IMR-90 (cell line): ENCODE data around the gene FAM149B1. TPM values are rescaled to one million over a fixed set of nuclear protein-coding genes. Genes with fewer than 3 reads are reported as not detected.

ENCODE experiments used
- ATAC-seq: fragments of 200-7000 bp; cut with Tn5 transposase; 2 replicates; pipeline ENCODE4 v1.9.1; 2020; ENCODE audit warnings: low read depth, mild to moderate bottlenecking, moderate library complexity
- BruUV-seq: library from RNA; stranded (reverse); fragments of 400-500 nt; replicated peaks from 2 replicates; lab custom pipeline; 2021; lab: Mats Ljungman, UMichigan
- CTCF ChIA-PET: fragments of 300-600 bp; formaldehyde crosslinking; extraction: SDS; loops from one replicate; lab custom pipeline; 2021; ENCODE audit warnings: antibody characterized with exemption; lab: Yijun Ruan, JAX
- POLR2A ChIA-PET: fragments of 300-600 bp; sonication (Branson Sonifier 250); formaldehyde crosslinking; loops from one replicate; lab custom pipeline; 2022; ENCODE audit warnings: antibody characterized with exemption; ENCODE audit not compliant: unreplicated experiment; lab: Charles Lee
- DNase-seq: peaks from one replicate; pipeline ENCODE4 v3.0.0; 2013
- H2AFZ ChIP-seq: replicated peaks from 2 replicates; pipeline ENCODE3; 2013; ENCODE audit warnings: low read length, mild to moderate bottlenecking; ENCODE audit not compliant: poor library complexity
- H2AK5ac ChIP-seq: 2 replicates; pipeline ENCODE4 v1.6.1; 2013; ENCODE audit warnings: low read depth, low read length, inconsistent platforms
- H2AK9ac ChIP-seq: replicated peaks from 2 replicates; pipeline ENCODE3; 2013; ENCODE audit warnings: mild to moderate bottlenecking, low read depth, low read length, moderate library complexity; ENCODE audit not compliant: poor library complexity
- H2BK120ac ChIP-seq: 2 replicates; pipeline ENCODE4 v1.6.1; 2013; ENCODE audit warnings: low read depth, low read length, inconsistent platforms
- H2BK15ac ChIP-seq: 3 replicates; pipeline ENCODE4 v1.6.1; 2013; ENCODE audit warnings: low read depth, low read length, inconsistent platforms
- H2BK20ac ChIP-seq: 2 replicates; pipeline ENCODE4 v1.6.1; 2013; ENCODE audit warnings: low read depth, mild to moderate bottlenecking, inconsistent platforms, low read length, moderate library complexity
- H2BK5ac ChIP-seq: 2 replicates; pipeline ENCODE4 v1.6.1; 2013; ENCODE audit warnings: mild to moderate bottlenecking, low read depth, low read length, inconsistent platforms; ENCODE audit not compliant: poor library complexity, severe bottlenecking
- H3K14ac ChIP-seq: replicated peaks from 2 replicates; pipeline ENCODE4 v1.6.1; 2013; ENCODE audit warnings: low read depth, low read length, inconsistent platforms
- H3K18ac ChIP-seq: 2 replicates; pipeline ENCODE4 v1.6.1; 2013; ENCODE audit warnings: low read depth, low read length, control low read depth
- H3K23ac ChIP-seq: 2 replicates; pipeline ENCODE4 v1.6.1; 2013; ENCODE audit warnings: low read depth, low read length, inconsistent platforms
- H3K27ac ChIP-seq: 2 replicates; pipeline ENCODE4 v1.5.1; 2013; ENCODE audit warnings: mild to moderate bottlenecking, control low read depth, low read length; ENCODE audit not compliant: insufficient read depth
- H3K27me3 ChIP-seq: 2 replicates; pipeline ENCODE4 v1.6.1; 2013; ENCODE audit warnings: low read length; ENCODE audit not compliant: control insufficient read depth, insufficient read depth
- H3K36me3 ChIP-seq: 2 replicates; pipeline ENCODE4 v1.6.1; 2013; ENCODE audit warnings: low read length, mixed read lengths; ENCODE audit not compliant: control insufficient read depth, insufficient read depth
- H3K4ac ChIP-seq: 2 replicates; pipeline ENCODE4 v1.6.1; 2013; ENCODE audit warnings: low read depth, low read length, inconsistent platforms
- H3K4me1 ChIP-seq: 2 replicates; pipeline ENCODE4 v1.6.1; 2013; ENCODE audit warnings: low read length, mixed read lengths; ENCODE audit not compliant: control insufficient read depth, insufficient read depth
- H3K4me2 ChIP-seq: 2 replicates; pipeline ENCODE4 v1.6.1; 2013; ENCODE audit warnings: low read depth, mild to moderate bottlenecking, control low read depth, low read length, moderate library complexity
- H3K4me3 ChIP-seq: 2 replicates; pipeline ENCODE4 v1.5.1; 2013; ENCODE audit warnings: low read depth, mild to moderate bottlenecking, control low read depth, low read length, moderate library complexity; ENCODE audit not compliant: insufficient read depth
- H3K56ac ChIP-seq: 2 replicates; pipeline ENCODE4 v1.6.1; 2013; ENCODE audit warnings: low read length, inconsistent platforms; ENCODE audit not compliant: insufficient read depth; ENCODE audit errors: extremely low read depth
- H3K79me1 ChIP-seq, 2 experiments: 2 replicates each; pipeline ENCODE4 v1.6.1; 2013; ENCODE audit warnings: low read length in 2 of 2, inconsistent platforms in 1 of 2, low read depth in 1 of 2
- H3K9ac ChIP-seq: 2 replicates; pipeline ENCODE4 v1.6.1; 2013; ENCODE audit warnings: low read depth, low read length, control low read depth
- H3K9me1 ChIP-seq: 2 replicates; pipeline ENCODE4 v1.6.1; 2013; ENCODE audit warnings: low read length, inconsistent platforms; ENCODE audit not compliant: insufficient read depth
- H3K9me3 ChIP-seq: 2 replicates; pipeline ENCODE4 v1.6.1; 2013; ENCODE audit warnings: low read length; ENCODE audit not compliant: control insufficient read depth, insufficient read depth
- H4K20me1 ChIP-seq: 2 replicates; pipeline ENCODE4 v1.6.1; 2013; ENCODE audit warnings: low read length, inconsistent platforms; ENCODE audit not compliant: insufficient read depth
- H4K5ac ChIP-seq: 2 replicates; pipeline ENCODE4 v1.6.1; 2013; ENCODE audit warnings: mild to moderate bottlenecking, low read depth, low read length, control low read depth
- H4K8ac ChIP-seq, 2 experiments: 2 replicates each; pipeline ENCODE4 v1.6.1; 2013; ENCODE audit warnings: low read depth in 2 of 2, low read length in 2 of 2, control low read depth in 1 of 2, inconsistent platforms in 1 of 2
- H4K91ac ChIP-seq: 2 replicates; pipeline ENCODE4 v1.6.1; 2013; ENCODE audit warnings: low read depth, low read length, inconsistent platforms; ENCODE audit not compliant: insufficient read depth
- CEBPB ChIP-seq: IDR thresholded peaks from 2 replicates; pipeline ENCODE4 v1.6.1; 2012; ENCODE audit warnings: low read depth, low read length, improper control_type of control experiment
- CHD1 ChIP-seq: IDR thresholded peaks from 2 replicates; pipeline ENCODE4 v1.6.1; 2012; ENCODE audit warnings: low read depth, low read length, improper control_type of control experiment
- FOS ChIP-seq: fragments of 150-350 bp; IDR thresholded peaks from 2 replicates; pipeline ENCODE4 v1.6.1; 2016; ENCODE audit warnings: low read depth, low read length
- MAZ ChIP-seq: IDR thresholded peaks from 2 replicates; pipeline ENCODE4 v1.6.1; 2012; ENCODE audit warnings: low read depth, mild to moderate bottlenecking, low read length, improper control_type of control experiment, moderate library complexity, borderline replicate concordance
- MXI1 ChIP-seq: IDR thresholded peaks from 2 replicates; pipeline ENCODE4 v1.6.1; 2012; ENCODE audit warnings: low read depth, mild to moderate bottlenecking, low read length, moderate library complexity, borderline replicate concordance
- NFE2L2 ChIP-seq: fragments of 150-350 bp; IDR thresholded peaks from 2 replicates; pipeline ENCODE4 v1.6.1; 2016; ENCODE audit warnings: low read depth, mild to moderate bottlenecking, low read length
- RAD21 ChIP-seq: IDR thresholded peaks from 2 replicates; pipeline ENCODE4 v1.6.1; 2012; ENCODE audit warnings: low read length, improper control_type of control experiment
- RCOR1 ChIP-seq: IDR thresholded peaks from 2 replicates; pipeline ENCODE4 v1.6.1; 2012; ENCODE audit warnings: mild to moderate bottlenecking, low read length, improper control_type of control experiment; ENCODE audit not compliant: insufficient replicate concordance
- RFX5 ChIP-seq: IDR thresholded peaks from 2 replicates; pipeline ENCODE4 v1.8.0; 2012; ENCODE audit warnings: low read depth, mild to moderate bottlenecking, low read length, moderate library complexity
- WGBS, 2 experiments: methylation state at CpG; one replicate each; pipeline versions ENCODE4 v1.1.5 to v1.1.7; 2013; ENCODE audit warnings: missing lambda C conversion rate in 2 of 2; ENCODE audit not compliant: insufficient read length in 1 of 2; ENCODE audit errors: extremely low coverage in 2 of 2; 5-methylcytosine and 5-hydroxymethylcytosine counted together
- dilution Hi-C: fragments of 300-500 bp; cut with HindIII; formaldehyde crosslinking; loops from one replicate; pipeline ENCODE4 v1.14.3; 2018; ENCODE audit warnings: low sequenced_read_pairs; ENCODE audit not compliant: unreplicated experiment
- in situ Hi-C: fragments of 300-500 bp; cut with MboI; formaldehyde crosslinking; loops from 3 replicates; pipeline ENCODE4 v1.14.3; 2019; ENCODE audit warnings: low sequenced_read_pairs, inconsistent platforms, mixed read lengths
- intact Hi-C: fragments of 100-400 bp; cut with micrococcal nuclease; formaldehyde crosslinking; loops from 2 replicates; pipeline ENCODE4 v1.10.0; 2022
- polyA plus RNA-seq, 3 experiments: library from polyadenylated mRNA; depleted of rRNA; stranded (reverse); fragments of >200 nt; gene quantifications; 2 replicates each; pipeline ENCODE4 v1.2.3, GENCODE V29; 2012; ENCODE audit warnings: low replicate concordance in 1 of 3
- total RNA-seq: library from RNA; depleted of rRNA; stranded (reverse); fragments of >200 nt; gene quantifications from 2 replicates; pipeline ENCODE4 v1.2.3, GENCODE V29; 2012
- TF ChIP-seq, protein P1 (sequence below): fragments of 150-350 bp; IDR thresholded peaks from 2 replicates; pipeline ENCODE4 v1.6.1; 2016; ENCODE audit warnings: low read depth, mild to moderate bottlenecking, low read length, moderate library complexity, borderline replicate concordance
- TF ChIP-seq, protein P2 (sequence below): fragments of 150-350 bp; IDR thresholded peaks from 2 replicates; pipeline ENCODE4 v1.6.1; 2017; ENCODE audit warnings: mild to moderate bottlenecking, antibody characterized with exemption, low read length, low read depth
- TF ChIP-seq, protein P3 (sequence below): conservative IDR thresholded peaks from 2 replicates; pipeline ENCODE4 v1.5.1; 2012; ENCODE audit warnings: mild to moderate bottlenecking, low read depth, low read length, improper control_type of control experiment

The FAM149B1 gene
- total and polyA plus RNA-seq, 2 of the 4 experiments (the other 2 are of a cell fraction), result 21.7 to 28.3 TPM

DNA sequence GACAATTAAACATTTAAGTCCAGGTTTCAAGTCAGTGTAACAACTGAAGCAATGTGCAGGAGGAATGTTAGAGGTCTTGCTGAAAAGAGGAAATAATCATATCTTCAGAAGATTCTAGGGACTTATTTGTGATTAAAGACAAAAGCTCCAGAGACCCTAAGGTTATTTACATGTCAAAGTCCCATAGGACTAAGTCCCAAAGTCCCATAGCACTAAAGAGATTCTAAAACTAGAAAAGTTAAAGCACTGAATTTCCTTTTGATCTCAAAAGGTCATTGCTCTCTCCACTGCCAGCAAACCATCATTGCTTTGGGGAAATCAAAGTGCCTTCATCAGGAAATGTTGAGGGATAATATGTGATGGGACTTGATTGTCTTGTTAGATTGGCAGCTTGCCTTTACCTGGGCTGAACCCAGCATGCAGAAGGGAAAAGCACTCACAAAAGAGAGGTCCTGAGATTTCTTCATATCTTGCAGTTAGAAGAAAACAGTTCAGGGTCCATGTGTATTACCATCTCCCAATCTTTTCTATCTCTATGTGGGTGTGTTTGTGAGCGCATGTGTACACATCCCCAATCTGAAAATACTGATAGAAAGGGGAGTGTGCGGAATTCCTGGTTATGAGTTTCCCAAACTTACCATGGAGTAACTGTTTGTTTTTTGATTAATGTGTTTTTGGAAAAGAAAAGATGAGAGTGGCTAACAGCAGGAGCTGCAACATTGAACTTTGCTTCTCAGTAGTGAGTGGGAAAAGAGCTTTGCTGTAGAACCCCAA is 35.8 kb upstream of the FAM149B1 start:
- H3K36me3 ChIP-seq, result peaks cover 28% of the 10 kb centered on the region
- dilution Hi-C loops, result no loop called here
- no peak overlapping the region for H2BK20ac ChIP-seq
- H3K79me1 ChIP-seq, result peaks cover 7 to 9% of the 10 kb centered on the region in 2 experiments; a peak in 3 of 4 replicates
- no peak overlapping the region for H3K4ac ChIP-seq
- no peak overlapping the region for H3K4me3 ChIP-seq
- no peak overlapping the region for H2BK120ac ChIP-seq
- no peak for ATAC-seq
- TF ChIP-seq MXI1 (no peak), RFX5 (no peak), FOS (no peak), MAZ (no peak), CEBPB (no peak), CHD1 (no peak), RCOR1 (no peak), RAD21 (no peak), NFE2L2 (no peak)
- TF ChIP-seq, protein P1, sequence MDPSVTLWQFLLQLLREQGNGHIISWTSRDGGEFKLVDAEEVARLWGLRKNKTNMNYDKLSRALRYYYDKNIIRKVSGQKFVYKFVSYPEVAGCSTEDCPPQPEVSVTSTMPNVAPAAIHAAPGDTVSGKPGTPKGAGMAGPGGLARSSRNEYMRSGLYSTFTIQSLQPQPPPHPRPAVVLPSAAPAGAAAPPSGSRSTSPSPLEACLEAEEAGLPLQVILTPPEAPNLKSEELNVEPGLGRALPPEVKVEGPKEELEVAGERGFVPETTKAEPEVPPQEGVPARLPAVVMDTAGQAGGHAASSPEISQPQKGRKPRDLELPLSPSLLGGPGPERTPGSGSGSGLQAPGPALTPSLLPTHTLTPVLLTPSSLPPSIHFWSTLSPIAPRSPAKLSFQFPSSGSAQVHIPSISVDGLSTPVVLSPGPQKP, result no peak
- TF ChIP-seq, protein P2, sequence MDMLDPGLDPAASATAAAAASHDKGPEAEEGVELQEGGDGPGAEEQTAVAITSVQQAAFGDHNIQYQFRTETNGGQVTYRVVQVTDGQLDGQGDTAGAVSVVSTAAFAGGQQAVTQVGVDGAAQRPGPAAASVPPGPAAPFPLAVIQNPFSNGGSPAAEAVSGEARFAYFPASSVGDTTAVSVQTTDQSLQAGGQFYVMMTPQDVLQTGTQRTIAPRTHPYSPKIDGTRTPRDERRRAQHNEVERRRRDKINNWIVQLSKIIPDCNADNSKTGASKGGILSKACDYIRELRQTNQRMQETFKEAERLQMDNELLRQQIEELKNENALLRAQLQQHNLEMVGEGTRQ, result no peak
- TF ChIP-seq, protein P3, sequence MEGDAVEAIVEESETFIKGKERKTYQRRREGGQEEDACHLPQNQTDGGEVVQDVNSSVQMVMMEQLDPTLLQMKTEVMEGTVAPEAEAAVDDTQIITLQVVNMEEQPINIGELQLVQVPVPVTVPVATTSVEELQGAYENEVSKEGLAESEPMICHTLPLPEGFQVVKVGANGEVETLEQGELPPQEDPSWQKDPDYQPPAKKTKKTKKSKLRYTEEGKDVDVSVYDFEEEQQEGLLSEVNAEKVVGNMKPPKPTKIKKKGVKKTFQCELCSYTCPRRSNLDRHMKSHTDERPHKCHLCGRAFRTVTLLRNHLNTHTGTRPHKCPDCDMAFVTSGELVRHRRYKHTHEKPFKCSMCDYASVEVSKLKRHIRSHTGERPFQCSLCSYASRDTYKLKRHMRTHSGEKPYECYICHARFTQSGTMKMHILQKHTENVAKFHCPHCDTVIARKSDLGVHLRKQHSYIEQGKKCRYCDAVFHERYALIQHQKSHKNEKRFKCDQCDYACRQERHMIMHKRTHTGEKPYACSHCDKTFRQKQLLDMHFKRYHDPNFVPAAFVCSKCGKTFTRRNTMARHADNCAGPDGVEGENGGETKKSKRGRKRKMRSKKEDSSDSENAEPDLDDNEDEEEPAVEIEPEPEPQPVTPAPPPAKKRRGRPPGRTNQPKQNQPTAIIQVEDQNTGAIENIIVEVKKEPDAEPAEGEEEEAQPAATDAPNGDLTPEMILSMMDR, result no peak
- ChIA-PET CTCF (no interaction called here), POLR2A (no interaction called here)
- no peak overlapping the region for H3K18ac ChIP-seq
- no peak overlapping the region for H3K27ac ChIP-seq
- no peak overlapping the region for H2BK5ac ChIP-seq
- H3K27me3 ChIP-seq, result no peaks in the 10 kb centered on the region
- in situ Hi-C loops, result no loop called here
- H4K91ac ChIP-seq, result no peak overlapping the region
- H2AK5ac ChIP-seq, result no peak overlapping the region
- H2AFZ ChIP-seq, result no peak overlapping the region
- H4K8ac ChIP-seq, result no peak overlapping the region
- H2AK9ac ChIP-seq, result no peak overlapping the region
- no peak for DNase-seq
- no peak overlapping the region for H4K5ac ChIP-seq
- BruUV-seq, result no TSS peak
- no peak overlapping the region for H3K4me2 ChIP-seq
- H3K4me1 ChIP-seq, result no peaks in the 10 kb centered on the region
- 0 out of 2 replicates have a peak, but pooled peaks cover 7% of the 10 kb centered on the region for H3K9me1 ChIP-seq
- H3K9ac ChIP-seq, result no peak overlapping the region
- no peaks in the 10 kb centered on the region for H4K20me1 ChIP-seq
- H2BK15ac ChIP-seq, result no peak overlapping the region
- no peak overlapping the region for H3K23ac ChIP-seq
- no peaks in the 10 kb centered on the region for H3K9me3 ChIP-seq
- WGBS, 2 experiments, result no CpG with 5 or more reads among the region's 2 CpGs
- intact Hi-C loops, result no loop called here
- H3K56ac ChIP-seq, result no peak overlapping the region
- H3K14ac ChIP-seq, result no peak overlapping the region
